ENCODE measurements around the gene CCDC60.

The CCDC60 gene

GRCh38 chr12:119480551-119480950, 146.0 kb downstream of the CCDC60 start:
- Mint-ChIP-seq H3K27ac (no peak overlapping the region), H3K9me3 (peaks cover 2 to 7% of the 10 kb centered on the region in 2 donors), H3K27me3 (peaks cover 11 to 14% of the 10 kb centered on the region in 2 donors), H3K36me3 (ENCODE audit: insufficient read depth) (no peaks in the 10 kb centered on the region), H3K4me1 (ENCODE audit: low read depth in 2 of 2) (no peaks in the 10 kb centered on the region), H3K4me3 (no peak overlapping the region)
- DNase-seq (no peak), ATAC-seq (replicated peaks) (no peak)

- DNase-seq (no peak), ATAC-seq (replicated peaks) (no peak)
- no peak overlapping the region for H3K27ac Mint-ChIP-seq
- no peaks in the 10 kb centered on the region for H3K36me3 Mint-ChIP-seq (ENCODE audit: insufficient read depth)
- H3K4me3 Mint-ChIP-seq = no peak overlapping the region
- H3K4me1 Mint-ChIP-seq (ENCODE audit: low read depth in 2 of 2) = no peaks in the 10 kb centered on the region
- peaks cover 57 to 61% of the 10 kb centered on the region in 2 donors for H3K27me3 Mint-ChIP-seq
- H3K9me3 Mint-ChIP-seq = no peaks in the 10 kb centered on the region
Observed at GRCh38 chr12:119486599-119487154, 152.1 kb downstream of the CCDC60 start.

- no peak for ATAC-seq (replicated peaks)
- H3K27me3 Mint-ChIP-seq = peaks cover 66 to 69% of the 10 kb centered on the region in 2 donors
Observed at GRCh38 chr12:119491814-119492213, 157.3 kb downstream of the CCDC60 start.

GRCh38 chr12:119500209-119500608, 165.7 kb downstream of the CCDC60 start:
- Mint-ChIP-seq H3K36me3 (ENCODE audit: insufficient read depth) (no peaks in the 10 kb centered on the region), H3K4me1 (ENCODE audit: low read depth in 2 of 2) (no peaks in the 10 kb centered on the region), H3K27me3 (peaks cover 36 to 66% of the 10 kb centered on the region in 2 donors), H3K27ac (no peak overlapping the region), H3K4me3 (no peak overlapping the region), H3K9me3 (no peaks in the 10 kb centered on the region)
- ATAC-seq (replicated peaks) = no peak
- DNase-seq = no peak

More at GRCh38 chr12:119491814-119492213, 157.3 kb downstream of the CCDC60 start:
- no peak overlapping the region for H3K27ac Mint-ChIP-seq
- H3K9me3 Mint-ChIP-seq = no peaks in the 10 kb centered on the region
- DNase-seq = no peak
- H3K36me3 Mint-ChIP-seq (ENCODE audit: insufficient read depth) = no peaks in the 10 kb centered on the region
- no peaks in the 10 kb centered on the region for H3K4me1 Mint-ChIP-seq (ENCODE audit: low read depth in 2 of 2)
- H3K4me3 Mint-ChIP-seq = no peak overlapping the region

GRCh38 chr12:119501052-119501451, 166.5 kb downstream of the CCDC60 start:
- no peak overlapping the region for H3K4me3 Mint-ChIP-seq
- no peaks in the 10 kb centered on the region for H3K36me3 Mint-ChIP-seq (ENCODE audit: insufficient read depth)
- no peak for ATAC-seq (replicated peaks)
- peaks cover 30 to 65% of the 10 kb centered on the region in 2 donors for H3K27me3 Mint-ChIP-seq
- DNase-seq = no peak
- no peaks in the 10 kb centered on the region for H3K4me1 Mint-ChIP-seq (ENCODE audit: low read depth in 2 of 2)
- H3K27ac Mint-ChIP-seq = no peak overlapping the region
- no peaks in the 10 kb centered on the region for H3K9me3 Mint-ChIP-seq

- no peak overlapping the region for H3K4me3 Mint-ChIP-seq
- ATAC-seq (replicated peaks) (no peak), DNase-seq (no peak)
- H3K27ac Mint-ChIP-seq = no peak overlapping the region
- H3K9me3 Mint-ChIP-seq = no peaks in the 10 kb centered on the region
- no peaks in the 10 kb centered on the region for H3K4me1 Mint-ChIP-seq (ENCODE audit: low read depth in 2 of 2)
- no peaks in the 10 kb centered on the region for H3K36me3 Mint-ChIP-seq (ENCODE audit: insufficient read depth)
- H3K27me3 Mint-ChIP-seq = peaks cover 11 to 42% of the 10 kb centered on the region in 2 donors
Observed at GRCh38 chr12:119505001-119505400, 170.5 kb downstream of the CCDC60 start.

GRCh38 chr12:119512772-119513497, 178.4 kb downstream of the CCDC60 start:
- H3K36me3 Mint-ChIP-seq (ENCODE audit: insufficient read depth) = no peaks in the 10 kb centered on the region
- no peak for DNase-seq
- no peak for ATAC-seq (replicated peaks)
- no peaks in the 10 kb centered on the region for H3K9me3 Mint-ChIP-seq
- H3K4me3 Mint-ChIP-seq = no peak overlapping the region
- no peak overlapping the region for H3K27ac Mint-ChIP-seq
- H3K4me1 Mint-ChIP-seq (ENCODE audit: low read depth in 2 of 2) = no peaks in the 10 kb centered on the region
- H3K27me3 Mint-ChIP-seq = peaks cover 20 to 44% of the 10 kb centered on the region in 2 donors

- Mint-ChIP-seq H3K27me3 (peaks cover 6 to 23% of the 10 kb centered on the region in 2 donors), H3K4me1 (ENCODE audit: low read depth in 2 of 2) (no peaks in the 10 kb centered on the region), H3K9me3 (peaks cover 0 to 2% of the 10 kb centered on the region in 2 donors), H3K36me3 (ENCODE audit: insufficient read depth) (no peaks in the 10 kb centered on the region), H3K27ac (no peak overlapping the region), H3K4me3 (no peak overlapping the region)
- ATAC-seq (replicated peaks) (no peak), DNase-seq (no peak)
Observed at GRCh38 chr12:119528241-119528640, 193.7 kb downstream of the CCDC60 start.

- H3K9me3 Mint-ChIP-seq = no peaks in the 10 kb centered on the region
- DNase-seq (no peak), ATAC-seq (replicated peaks) (no peak)
- H3K4me3 Mint-ChIP-seq = no peak overlapping the region
- no peaks in the 10 kb centered on the region for H3K4me1 Mint-ChIP-seq (ENCODE audit: low read depth in 2 of 2)
- H3K27me3 Mint-ChIP-seq = peaks cover 45 to 50% of the 10 kb centered on the region in 2 donors
- no peak overlapping the region for H3K27ac Mint-ChIP-seq
- no peaks in the 10 kb centered on the region for H3K36me3 Mint-ChIP-seq (ENCODE audit: insufficient read depth)
Observed at GRCh38 chr12:119540476-119540875, 205.9 kb downstream of the CCDC60 start.

- Mint-ChIP-seq H3K9me3 (no peaks in the 10 kb centered on the region), H3K27ac (no peak overlapping the region), H3K36me3 (ENCODE audit: insufficient read depth) (no peaks in the 10 kb centered on the region), H3K27me3 (peaks cover 40 to 62% of the 10 kb centered on the region in 2 donors), H3K4me1 (ENCODE audit: low read depth in 2 of 2) (no peaks in the 10 kb centered on the region), H3K4me3 (no peak overlapping the region)
- ATAC-seq (replicated peaks) (peak; percentile 51), DNase-seq (peak; percentile 44 to 53 (median 45))
Observed at GRCh38 chr12:119544765-119545625, 210.5 kb downstream of the CCDC60 start.

GRCh38 chr12:119546340-119546739, 211.8 kb downstream of the CCDC60 start:
- H3K36me3 Mint-ChIP-seq (ENCODE audit: insufficient read depth) = no peaks in the 10 kb centered on the region
- H3K9me3 Mint-ChIP-seq = no peaks in the 10 kb centered on the region
- no peak for DNase-seq
- no peak for ATAC-seq (replicated peaks)
- H3K4me1 Mint-ChIP-seq (ENCODE audit: low read depth in 2 of 2) = no peaks in the 10 kb centered on the region
- H3K27me3 Mint-ChIP-seq = peaks cover 47 to 71% of the 10 kb centered on the region in 2 donors
- H3K27ac Mint-ChIP-seq = no peak overlapping the region
- no peak overlapping the region for H3K4me3 Mint-ChIP-seq

- H3K9me3 Mint-ChIP-seq = no peaks in the 10 kb centered on the region
- DNase-seq = no peak
- no peaks in the 10 kb centered on the region for H3K36me3 Mint-ChIP-seq (ENCODE audit: insufficient read depth)
- no peak overlapping the region for H3K27ac Mint-ChIP-seq
- H3K4me1 Mint-ChIP-seq (ENCODE audit: low read depth in 2 of 2) = no peaks in the 10 kb centered on the region
- H3K4me3 Mint-ChIP-seq = no peak overlapping the region
- no peak for ATAC-seq (replicated peaks)
- H3K27me3 Mint-ChIP-seq = peaks cover 52 to 67% of the 10 kb centered on the region in 2 donors
Observed at GRCh38 chr12:119547001-119547400, 212.5 kb downstream of the CCDC60 start.

- ATAC-seq (replicated peaks) = no peak
Observed at GRCh38 chr12:119556854-119557253, 222.3 kb downstream of the CCDC60 start.

More at GRCh38 chr12:119556854-119557253, 222.3 kb downstream of the CCDC60 start:
- Mint-ChIP-seq H3K4me3 (no peak overlapping the region), H3K4me1 (ENCODE audit: low read depth in 2 of 2) (no peaks in the 10 kb centered on the region), H3K27me3 (peaks cover 28 to 50% of the 10 kb centered on the region in 2 donors), H3K27ac (no peak overlapping the region), H3K9me3 (peaks cover 0 to 2% of the 10 kb centered on the region in 2 donors), H3K36me3 (ENCODE audit: insufficient read depth) (no peaks in the 10 kb centered on the region)
- DNase-seq = no peak
